LoVo (cell line): Measurements from ENCODE around the gene C16orf78.

Source experiments
- DNase-seq: peaks from one replicate; pipeline ENCODE4 v3.0.0-alpha.2; 2016; ENCODE audit warnings: low spot score

The C16orf78 gene

DNA sequence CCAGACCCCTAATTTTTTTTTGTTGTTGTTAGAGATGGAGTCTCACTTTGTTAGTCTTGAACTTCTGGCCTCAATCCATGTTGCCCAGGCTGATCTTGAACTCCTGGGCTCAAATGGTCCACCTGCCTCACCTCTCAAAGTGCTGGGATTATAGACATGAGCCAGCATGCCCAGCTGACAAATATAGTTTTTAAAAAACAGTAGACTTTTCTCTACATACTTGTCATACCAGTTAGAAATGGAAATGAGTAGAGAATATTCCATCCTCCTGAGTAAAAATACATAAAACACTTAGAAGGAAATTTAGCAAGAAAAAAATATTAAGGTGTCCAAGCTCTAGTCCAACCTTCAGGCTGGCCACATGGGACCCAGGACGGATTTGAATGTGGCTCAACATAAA lies 21.4 kb downstream of the C16orf78 start:
- DNase-seq, result no peak

DNA sequence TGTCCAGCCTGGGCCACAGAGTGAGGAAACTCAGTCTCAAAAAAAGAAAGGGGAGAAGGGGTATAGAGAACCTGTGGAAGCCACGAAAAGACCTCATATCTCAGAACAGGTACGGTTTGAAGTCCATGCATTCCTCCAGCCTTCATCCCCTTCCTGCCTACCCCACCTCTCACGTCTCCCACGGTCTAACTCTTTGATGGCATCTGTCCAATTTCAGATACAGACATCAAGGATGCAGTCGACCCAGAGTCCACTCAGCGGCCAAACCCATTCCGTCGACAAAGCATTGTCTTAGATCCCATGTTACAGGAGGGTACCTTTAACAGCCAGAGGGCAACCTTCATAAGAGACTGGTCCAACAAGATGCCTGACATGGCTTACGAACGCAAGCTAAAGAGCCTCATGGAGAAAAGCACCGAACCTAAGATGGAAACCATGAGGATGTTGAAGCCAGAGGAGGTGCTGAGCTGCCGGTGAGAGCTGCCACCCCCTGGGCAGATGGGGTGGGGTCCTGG lies 22.7 kb downstream of the C16orf78 start:
- DNase-seq, result no peak

DNA sequence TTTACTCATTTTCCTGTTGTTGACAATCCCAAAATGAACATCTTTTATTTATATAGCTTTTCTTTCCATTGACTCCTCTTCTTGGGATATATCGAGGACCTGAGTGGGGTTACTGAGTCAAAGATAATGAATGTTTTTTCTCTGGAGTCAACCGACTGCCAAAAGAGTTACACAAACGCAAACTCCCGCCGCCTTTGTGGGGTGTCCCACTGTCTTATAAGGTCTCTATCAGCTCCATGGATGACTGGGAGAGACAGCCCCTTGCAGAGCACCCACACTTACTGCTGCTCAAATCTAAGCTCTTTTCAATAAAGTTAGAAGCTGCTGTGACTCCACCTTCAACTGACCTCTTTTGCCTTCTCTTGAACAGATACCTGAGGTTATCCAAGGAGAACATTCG lies 25.2 kb downstream of the C16orf78 start:
- DNase-seq, result no peak

DNA sequence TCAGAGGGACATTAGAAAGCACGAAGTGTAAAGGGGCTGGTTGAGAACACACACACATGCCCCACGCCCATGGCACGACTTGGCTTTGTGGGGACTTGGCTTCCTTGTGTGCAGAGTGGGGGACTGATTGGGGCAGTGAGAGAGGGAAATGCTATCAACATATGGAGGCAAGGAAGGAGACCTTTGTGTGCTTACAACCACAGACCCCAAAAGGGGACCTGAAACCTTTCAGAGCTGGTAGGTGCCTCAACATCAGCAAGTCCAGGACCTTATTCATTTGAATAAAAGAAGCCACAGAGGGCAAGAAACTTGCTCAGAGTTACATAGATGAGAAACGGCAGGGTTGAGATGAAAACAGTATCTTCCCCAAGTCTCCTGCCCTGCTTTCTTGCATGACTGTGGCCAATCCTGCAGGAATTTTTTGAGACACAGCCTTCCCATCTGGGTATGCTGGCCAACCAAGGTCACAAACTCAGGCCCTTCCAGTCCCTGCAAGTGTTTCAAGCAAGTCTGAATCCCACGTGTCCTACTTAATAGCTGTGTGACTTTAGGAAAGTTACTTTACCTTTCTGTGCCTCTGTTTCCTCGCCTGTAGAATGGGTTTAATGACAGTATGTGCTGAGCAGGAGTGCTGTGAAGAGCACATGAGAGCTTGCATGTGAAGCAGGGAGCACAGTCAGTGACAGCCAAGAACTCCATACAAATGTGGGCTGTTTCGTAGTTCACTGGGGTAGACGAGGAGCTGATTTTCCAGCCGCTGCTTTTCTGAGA lies 26.2 kb downstream of the C16orf78 start:
- DNase-seq, result no peak

DNA sequence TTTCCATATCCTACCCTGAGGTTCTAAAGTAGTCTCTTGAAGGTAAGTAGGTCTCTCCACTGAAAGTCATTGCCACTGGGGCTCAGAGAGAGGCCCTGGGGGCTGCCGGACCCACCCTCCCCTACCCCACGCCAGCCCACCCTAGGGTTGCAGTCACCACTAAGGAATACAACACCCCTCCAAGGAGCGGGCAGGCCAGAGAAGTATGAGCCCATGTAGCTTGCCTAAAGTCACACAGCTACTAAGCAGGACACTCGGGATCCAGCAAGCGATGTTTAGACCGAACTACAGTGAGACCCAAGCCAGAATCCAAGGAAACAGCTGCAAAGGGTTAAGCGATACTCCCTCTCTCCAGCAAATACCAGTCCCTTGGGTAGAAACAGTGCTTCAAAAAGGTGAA lies 27.0 kb downstream of the C16orf78 start:
- DNase-seq, result no peak

DNA sequence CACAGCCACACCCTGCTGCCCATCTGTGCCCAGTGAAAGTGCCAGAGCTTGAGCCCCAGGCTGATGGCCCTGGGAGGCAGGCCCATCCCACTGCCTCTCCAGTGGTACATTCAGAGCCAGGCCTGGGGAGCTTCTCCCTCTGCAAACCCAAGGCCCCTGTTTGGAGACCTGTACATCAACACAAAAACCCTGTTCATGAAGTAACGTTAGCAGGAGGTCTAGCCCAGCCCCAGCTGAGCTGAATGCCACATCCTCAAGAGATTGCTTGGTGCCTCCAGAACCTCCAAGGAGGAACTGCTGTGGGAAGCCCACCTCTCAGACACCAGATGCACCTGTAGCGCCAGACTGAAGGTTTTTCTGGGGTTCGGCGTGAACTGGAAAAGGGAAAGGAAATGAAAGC lies 31.5 kb downstream of the C16orf78 start:
- no peak for DNase-seq

DNA sequence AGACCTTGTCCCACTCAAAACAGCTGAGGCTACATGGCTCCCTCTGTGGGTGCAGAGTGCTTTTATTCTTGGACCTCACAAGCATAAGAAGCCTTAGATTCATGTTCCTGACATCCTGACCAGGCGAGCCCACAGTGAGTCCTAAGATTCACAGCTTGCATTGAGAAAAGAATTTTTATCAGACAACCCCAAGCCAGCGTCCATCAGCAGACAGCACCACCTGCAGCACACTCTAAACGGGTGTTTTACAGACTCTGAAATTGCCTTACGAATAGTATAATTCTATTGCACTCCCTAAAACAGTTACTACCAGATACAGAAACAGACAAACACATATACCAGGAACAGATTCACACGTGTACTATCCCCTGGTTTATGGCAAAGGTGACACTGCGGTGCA lies 31.9 kb downstream of the C16orf78 start:
- no peak for DNase-seq

DNA sequence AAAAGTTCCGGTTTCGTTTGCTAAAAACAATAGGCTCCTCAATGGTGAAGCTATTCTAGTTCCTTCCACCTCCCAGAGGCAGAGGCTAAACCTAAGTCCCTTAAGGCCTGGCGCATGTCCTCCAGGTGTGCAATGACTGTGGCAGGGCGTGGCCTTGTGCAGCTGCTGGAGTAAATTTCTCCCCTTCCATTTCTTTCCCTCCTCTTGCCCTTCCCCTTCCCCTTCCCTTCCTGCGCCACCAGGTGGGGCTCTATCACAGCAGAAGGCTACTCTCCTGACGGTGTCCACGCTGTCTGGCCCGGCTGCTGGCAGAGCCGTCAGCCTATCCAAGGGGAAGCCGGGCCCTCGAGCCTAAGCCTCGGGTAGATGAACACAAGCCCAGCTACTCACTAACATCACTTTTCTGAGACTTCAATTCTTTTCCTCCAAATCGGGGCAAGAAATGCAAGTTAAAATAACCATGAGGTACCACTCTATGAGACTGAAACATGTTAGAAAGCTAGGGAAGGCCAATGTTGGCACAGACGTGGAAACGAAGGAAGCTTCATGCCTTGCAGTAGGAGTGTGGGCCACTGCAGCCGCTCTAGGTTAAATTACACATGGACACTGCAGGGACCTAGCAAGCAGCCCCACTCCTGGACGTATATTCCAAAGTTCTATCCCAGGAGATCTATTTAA lies 34.4 kb downstream of the C16orf78 start:
- DNase-seq, result peak; percentile 79

DNA sequence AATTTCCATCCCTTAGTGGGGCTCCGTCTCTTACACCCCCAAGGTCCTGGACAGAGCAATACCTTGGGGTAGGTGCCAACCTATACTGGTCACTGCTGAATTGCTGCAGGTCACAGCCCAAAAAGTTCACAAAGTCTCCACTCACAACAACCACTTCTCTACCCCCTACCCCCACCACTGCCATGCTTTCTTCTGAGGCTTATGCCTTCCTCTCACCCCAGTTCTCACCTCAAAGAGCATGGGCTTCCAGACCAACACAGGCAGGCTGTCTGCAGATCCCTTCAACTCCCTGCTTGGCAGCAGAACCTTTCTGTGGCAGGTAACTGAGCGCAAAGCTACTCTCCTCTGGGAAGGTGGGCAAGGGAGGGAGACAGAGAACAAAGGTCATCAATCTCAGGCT lies 35.5 kb downstream of the C16orf78 start:
- DNase-seq, result no peak

DNA sequence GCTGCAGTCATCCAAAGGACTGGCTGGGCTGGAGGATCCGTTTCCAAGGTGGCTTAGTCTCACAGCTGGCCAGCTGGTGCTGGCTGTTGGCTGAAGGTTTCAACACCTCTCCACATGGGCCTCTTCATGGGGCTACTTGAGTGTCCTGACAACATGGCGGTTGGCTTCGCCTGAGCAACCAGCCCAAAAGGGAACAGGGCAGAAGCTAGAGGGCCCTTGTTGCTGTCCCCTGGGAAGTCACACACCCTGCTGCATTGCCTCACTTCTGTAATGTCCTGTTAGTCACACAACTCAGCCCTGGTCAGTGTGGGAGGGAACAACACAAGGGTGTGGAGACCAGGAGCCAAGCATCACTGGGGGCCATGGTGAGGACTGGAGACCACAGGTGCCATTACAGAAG lies 36.6 kb downstream of the C16orf78 start:
- no peak for DNase-seq

DNA sequence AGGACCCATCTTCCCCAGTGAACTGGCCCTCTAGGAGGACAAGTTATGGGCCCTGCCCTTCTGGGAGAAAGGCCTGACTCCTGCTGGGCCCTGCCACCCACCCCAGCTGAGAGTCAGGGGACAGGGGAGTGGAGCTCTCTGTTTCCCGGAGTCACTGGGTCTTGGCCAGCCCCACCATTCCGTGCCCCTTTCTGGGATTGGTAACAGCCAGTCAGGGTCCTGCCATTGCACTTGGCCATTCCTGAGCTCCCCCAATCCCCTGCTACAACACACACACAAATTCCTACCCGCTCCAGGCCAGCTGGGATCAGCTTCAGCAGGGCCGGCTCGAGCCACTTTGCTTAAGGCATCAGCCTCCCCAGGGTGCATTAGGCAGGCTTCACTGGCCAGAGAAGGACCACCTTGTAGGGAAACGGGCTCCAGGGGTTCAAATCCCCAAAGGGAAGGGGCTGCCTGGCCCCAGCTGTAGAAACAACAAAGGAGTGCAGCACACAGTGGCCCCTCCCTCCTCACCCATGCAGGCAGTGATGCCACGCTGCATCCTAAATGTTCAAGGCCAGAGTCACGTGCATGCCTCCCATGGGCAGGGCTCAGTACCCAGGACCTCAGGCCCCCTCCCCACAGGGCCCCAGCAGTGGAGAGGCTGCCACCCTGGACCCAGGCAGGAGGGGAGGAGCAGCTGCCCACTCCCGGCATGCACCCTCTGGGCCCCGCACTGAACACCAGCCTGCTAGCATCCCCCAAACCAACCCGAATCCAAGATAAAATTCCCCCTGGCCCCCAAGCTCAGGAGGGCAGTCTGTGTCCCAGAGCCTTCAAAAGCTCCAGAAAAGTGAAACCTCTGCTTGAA lies 37.7 kb downstream of the C16orf78 start:
- DNase-seq, result no peak

DNA sequence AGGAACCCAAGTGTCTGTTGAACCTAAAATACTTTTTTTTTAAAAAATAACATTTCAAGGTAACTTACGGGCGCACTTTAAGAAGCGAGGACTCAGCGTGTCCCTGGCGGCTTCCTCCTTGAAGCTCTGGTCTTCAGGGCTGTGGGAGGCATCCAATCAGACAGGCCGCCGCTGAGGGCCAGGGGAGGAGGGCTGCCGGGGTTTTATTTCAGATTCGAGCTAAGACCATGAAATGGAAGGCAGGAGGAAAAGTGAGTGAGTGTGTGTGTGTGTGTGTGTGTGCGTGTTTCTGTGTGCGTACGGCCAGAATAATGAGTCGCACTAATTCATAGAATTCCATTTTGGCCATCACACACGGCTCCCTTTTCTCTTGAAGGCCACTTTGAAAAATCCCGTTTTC lies 41.1 kb downstream of the C16orf78 start:
- DNase-seq, result no peak

DNA sequence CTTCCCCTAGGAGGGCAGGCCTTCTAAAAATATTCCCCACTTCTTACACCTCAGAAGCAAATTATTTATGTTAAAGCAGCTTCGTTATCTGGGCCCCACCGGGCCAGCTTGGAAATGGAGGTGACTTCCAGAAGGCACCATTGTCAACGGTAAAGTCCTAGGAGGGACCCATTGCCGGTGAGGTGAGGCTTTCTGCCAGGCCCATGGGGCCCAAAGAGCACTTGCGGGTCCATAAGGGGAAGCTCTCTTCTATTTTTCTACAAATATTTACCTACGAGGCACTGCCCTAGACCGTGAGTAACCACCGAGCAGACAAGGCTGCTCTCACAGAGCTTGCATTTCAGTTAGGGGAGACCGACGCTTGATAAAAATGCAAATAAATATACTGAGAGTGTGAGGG lies 41.5 kb downstream of the C16orf78 start:
- no peak for DNase-seq

DNA sequence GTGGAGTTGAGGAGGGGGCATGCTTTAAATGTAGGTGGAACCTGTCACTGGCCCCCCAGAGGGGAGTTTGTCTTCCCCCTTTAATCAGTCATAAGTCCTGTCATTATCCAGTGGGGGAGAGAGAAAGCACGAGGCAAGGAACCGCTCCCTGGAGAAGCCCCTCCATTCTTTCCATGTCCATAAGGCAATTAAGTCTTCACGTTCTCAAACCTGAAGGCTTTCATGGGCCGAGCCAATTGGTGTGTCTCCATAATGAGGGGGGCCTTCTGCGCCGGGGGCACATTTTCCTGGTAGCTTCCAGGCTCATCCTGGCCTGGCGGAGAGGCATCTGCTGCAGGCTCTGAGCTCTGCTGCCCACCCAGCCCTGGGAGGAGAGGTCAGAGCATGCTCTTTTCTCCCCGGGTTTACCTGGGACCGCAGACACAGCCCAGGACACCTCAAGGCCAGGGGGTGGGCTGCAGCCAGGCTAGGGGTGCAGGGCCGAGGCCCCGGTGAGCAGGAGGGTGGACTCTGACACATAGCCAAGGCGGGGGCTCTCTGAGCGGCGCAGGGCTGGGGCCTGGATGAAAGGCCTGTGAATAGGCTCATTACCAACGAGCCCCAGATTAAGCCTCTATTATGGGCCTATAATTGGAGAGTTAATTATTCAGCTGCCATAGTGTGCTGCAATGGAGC lies 42.5 kb downstream of the C16orf78 start:
- DNase-seq, result no peak

DNA sequence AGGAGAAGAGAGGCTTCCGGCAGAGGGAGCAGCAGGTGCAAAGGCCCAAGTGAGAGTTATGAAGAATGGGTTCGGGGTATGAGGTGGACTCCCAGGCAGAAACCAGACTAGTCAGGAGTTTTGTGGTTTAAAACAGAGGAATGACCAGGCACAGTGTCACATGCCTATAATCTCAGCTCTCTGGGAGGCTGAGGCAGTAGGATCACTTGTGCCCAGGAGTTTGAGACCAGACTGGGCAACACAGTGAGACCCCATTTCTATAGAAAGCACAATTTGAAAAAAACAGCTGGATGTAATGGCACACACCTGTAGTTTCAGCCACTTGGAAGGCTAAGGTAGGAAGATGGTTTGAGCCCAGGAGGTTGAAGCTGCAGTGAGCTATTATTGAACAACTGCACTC lies 43.8 kb downstream of the C16orf78 start:
- no peak for DNase-seq

DNA sequence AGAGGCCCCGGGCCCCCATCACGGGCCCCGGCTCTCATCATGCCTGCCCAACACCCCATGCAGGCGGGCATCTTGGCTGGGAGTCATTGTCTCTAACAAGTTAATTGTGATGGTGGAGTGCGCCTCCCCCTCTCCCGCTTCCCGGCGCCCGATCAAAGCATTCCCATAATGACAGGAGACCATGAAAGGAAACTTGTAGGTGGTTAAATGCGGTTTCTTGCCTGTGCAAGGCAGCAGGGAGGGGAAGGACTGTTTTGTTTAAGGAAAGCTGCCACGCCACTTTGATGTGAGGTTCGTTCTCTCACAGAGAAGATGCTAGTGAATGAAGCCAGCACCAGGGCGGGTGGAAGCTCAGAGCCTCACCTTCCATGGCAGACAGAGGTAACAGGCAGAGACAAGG lies 45.4 kb downstream of the C16orf78 start:
- no peak for DNase-seq

DNA sequence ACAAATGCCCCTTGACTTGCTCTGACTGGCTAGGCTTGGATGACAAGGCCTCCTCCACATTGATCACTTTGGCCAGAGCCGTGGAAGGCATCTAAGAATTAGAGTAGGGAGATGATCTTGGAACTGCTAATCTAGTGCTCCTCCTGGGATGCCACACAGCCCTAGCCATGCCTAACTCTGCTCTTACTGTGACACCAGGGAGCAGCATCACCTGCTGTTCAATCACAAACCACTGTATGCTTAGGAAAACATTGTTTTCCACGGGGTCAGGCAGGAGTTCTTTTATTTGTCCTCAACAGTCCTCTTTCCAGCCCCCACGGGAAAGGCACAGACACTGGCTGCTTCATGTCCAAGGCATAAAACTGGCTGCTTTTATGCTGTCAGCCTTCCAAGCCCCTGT lies 46.3 kb downstream of the C16orf78 start:
- DNase-seq, result no peak

DNA sequence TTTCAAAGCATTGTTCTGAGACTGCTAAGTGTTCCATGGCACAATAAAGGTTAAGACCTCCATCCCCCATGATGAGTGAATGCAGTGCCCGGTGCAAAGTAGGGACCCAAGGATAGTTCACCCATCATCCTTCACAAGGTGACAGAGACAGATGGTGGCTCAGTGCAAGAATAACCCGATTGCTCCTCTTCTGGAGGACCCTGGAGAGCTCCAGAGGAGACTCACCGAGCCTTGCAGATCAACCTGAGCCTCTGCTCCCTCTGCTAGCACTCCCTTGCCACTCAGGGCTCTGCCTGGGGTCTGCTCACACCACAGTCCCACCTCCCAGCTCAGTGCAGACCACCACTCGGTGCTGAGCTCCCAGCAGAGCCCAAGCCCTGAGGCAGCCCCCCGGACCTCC lies 49.3 kb downstream of the C16orf78 start:
- no peak for DNase-seq

DNA sequence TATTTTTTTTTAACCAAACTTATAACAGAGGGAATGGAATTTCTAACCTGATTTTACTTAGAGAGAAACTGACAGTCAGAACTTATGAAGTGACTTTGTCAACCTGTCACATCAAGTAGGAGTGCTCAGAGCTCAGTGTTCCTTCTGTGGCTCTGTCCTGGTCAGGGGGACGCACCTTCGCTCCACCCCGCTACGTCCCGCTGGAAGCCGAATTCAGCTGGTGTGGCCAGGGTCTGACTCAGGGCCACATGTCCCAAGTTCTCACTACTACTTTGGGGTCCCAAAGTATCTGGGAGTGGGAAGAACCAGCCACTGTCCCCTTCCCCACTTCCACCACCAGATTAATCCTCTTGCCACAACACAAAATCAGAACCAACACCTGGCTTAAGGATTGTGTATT lies 51.4 kb downstream of the C16orf78 start:
- no peak for DNase-seq

DNA sequence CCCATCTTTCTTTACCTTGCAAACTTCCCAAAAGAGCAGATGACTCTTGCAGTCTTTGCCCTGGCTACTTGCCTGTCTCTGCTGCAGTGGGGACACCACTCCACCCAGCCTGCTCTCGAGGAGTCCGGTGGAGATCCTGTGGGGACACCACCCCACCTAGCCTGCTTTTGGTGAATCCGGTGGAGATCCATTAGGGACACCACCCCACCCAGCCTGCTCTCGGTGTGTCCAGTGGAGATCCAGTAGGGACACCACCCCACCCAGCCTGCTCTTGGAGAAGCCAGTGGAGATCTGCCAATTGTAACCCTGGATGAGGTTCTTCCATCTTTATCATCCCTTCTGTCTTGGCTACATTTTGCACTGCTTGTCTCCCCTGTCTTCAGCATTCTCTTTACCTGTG lies 54.2 kb downstream of the C16orf78 start:
- DNase-seq, result no peak

DNA sequence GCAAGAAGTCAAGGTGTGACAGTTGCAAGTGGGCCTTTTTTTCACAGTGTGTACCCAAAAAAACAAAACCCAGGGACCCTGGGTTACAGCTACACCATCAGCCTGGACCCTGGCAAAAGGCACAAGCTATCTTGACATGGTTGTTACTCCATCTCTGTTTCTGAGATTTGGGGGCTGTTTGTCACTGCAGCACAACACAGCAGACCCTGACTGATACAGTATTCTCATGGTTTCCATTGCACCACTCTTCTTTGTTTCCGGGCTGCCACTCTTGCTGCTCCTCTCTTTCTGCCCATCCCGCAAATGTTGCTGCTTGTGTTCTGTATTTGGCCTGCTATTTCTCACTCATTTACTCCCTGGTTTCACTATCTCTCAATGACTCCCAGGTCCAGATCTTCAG lies 55.2 kb downstream of the C16orf78 start:
- DNase-seq, result no peak

DNA sequence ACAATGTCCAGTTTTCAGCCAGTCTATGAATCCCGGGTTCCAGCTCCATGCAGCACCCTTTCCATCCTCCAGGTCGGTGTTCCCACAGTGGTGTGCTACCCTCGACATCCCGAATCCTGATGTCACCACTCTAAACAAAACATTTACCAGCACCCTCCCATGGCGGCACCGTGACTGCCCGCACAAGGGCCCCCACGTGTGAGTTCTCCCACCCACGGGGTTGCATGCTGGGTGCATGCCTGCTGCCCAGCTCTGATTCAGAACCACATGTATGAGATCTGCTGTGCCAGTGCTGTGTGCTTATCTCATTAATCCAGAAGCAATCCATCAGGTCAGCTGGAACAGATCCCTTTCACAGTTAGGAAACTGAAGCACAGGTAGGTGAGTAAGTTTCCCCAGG lies 57.4 kb downstream of the C16orf78 start:
- no peak for DNase-seq
